Measurements from ENCODE around the gene TKFC. TPM values are rescaled to one million over a fixed set of nuclear protein-coding genes. Genes with fewer than 3 reads are reported as not detected.
A peak's percentile ranks its signal among the peaks of the same experiment; 100 is the strongest.

The TKFC gene
- total and polyA plus RNA-seq, 9 of the 15 experiments (the other 6 are each of a cell fraction or from before 2014, with no cell fraction given): 2.0 to 61.7 (median 28.5) TPM

- TF ChIP-seq ZNF407 (IDR thresholded peaks at IDR 0.05; ENCODE audit: low read depth): peak; percentile 59; the same call in 1 of the 2 replicates
- TF ChIP-seq, protein P1, sequence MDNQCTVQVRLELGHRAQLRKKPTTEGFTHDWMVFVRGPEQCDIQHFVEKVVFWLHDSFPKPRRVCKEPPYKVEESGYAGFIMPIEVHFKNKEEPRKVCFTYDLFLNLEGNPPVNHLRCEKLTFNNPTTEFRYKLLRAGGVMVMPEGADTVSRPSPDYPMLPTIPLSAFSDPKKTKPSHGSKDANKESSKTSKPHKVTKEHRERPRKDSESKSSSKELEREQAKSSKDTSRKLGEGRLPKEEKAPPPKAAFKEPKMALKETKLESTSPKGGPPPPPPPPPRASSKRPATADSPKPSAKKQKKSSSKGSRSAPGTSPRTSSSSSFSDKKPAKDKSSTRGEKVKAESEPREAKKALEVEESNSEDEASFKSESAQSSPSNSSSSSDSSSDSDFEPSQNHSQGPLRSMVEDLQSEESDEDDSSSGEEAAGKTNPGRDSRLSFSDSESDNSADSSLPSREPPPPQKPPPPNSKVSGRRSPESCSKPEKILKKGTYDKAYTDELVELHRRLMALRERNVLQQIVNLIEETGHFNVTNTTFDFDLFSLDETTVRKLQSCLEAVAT (IDR thresholded peaks at IDR 0.05): peak in 1 of 2 experiments; percentile 41; a peak in 1 of 4 replicates
Observed at GRCh38 chr11:61362542-61362875, 29.5 kb downstream of the TKFC start (continued).

Measured in K562 (cell line).